Thyroid gland (tissue), 4 donors: ENCODE measurements around the gene CDC14B.

ENCODE experiments used
- CTCF ChIP-seq, 6 experiments: fragments of 200-600 bp in 3 of 6; fragments of 450-650 bp in 3 of 6; sonication (generic) in 3 of 6; IDR thresholded peaks; one replicate each; pipeline ENCODE4 v1.5.1; 2016 to 2019; ENCODE audit warnings: antibody characterized with exemption in 6 of 6, mild to moderate bottlenecking in 2 of 6, inconsistent platforms in 1 of 6, moderate library complexity in 1 of 6
- POLR2A ChIP-seq, 2 donors: fragments of 450-650 bp; IDR thresholded peaks; one replicate each; pipeline ENCODE4 v1.6.1; 2017; ENCODE audit warnings: antibody characterized with exemption in 2 of 2, mild to moderate bottlenecking in 2 of 2, moderate library complexity in 1 of 2

- TF ChIP-seq CTCF (IDR thresholded peaks at IDR 0.05) (no peak), POLR2A (IDR thresholded peaks at IDR 0.05) (no peak)
Observed at GRCh38 chr9:96618209-96619123, 1.2 kb downstream of the CDC14B start.
